ENCODE data around the gene OBP2B.

DNA sequence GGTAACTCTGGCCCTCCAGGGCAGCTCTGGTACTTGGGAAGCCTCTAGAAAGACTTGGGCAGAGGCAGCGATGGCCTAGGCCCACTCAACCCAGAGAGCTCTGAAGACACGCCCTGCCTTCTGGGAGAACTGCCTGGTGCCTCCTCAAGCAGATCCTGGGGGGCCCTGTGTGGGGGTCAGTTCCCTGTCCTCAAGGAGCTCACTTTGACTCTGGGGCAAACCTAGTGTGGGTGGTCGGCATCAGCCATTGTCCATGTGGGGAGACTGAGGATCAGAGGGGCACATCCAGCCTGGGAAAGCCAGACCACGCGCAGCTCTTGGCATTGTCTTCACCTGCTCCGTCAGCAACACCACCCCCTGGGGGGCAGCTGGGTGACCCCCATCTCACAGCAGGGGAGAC is 37.9 kb upstream of the OBP2B start:
- TF ChIP-seq CTCF (IDR thresholded peaks at IDR 0.05): no peak
- TF ChIP-seq POLR2AphosphoS5 (IDR thresholded peaks at IDR 0.05; ENCODE audit: low read depth, low read length): no peak
- TF ChIP-seq REST (IDR thresholded peaks at IDR 0.05; ENCODE audit: insufficient read depth in 1 of 2, low read depth in 2 of 2, low read length in 1 of 2): no peak

All from Panc1 (cell line).